Superior temporal gyrus (tissue), 1 donor: ENCODE results near the gene CHML.

Experiments used
- DNase-seq: peaks from one replicate; pipeline ENCODE4 v3.0.0-alpha.2; 2016; ENCODE audit errors: extremely low spot score

The CHML gene

DNA sequence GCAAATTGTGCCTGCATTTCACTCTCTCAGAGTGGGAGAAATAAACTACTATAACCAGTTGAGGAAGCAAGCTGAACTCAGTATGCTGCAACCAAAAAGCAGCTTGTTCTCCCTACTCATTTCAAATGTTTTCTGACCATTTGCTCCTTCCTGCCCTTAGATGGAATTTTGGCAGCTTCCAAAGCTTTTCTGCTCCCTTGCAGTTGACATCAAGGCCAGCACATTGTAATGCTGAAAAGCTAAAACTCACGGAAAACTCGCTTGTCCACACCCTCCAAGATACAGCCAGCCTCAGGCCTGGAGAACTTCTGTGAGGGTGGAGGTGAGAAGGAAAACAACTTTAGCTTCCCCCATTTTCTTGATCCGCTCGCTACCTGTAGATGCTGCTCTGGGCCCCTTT, 5.0 kb upstream of the CHML start:
- DNase-seq: no peak

DNA sequence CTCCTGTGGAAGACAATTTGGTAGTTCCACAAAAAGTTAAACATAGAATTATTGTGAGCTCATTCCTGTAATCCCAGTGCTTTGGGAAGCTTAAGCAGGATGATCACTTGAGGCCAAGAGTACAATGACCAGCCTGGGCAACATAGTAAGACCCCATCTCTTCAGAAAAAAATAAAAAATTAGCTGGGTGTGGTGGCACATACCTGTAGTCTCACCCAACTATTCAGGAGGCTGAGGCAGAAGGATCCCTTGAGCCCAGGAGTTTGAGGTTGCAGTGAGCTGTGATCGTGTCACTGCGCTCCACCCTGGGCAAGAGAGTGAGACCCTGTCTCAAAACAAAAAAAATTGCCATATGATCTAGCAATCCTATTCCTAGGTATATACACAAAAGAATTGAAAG, 4.1 kb upstream of the CHML start:
- DNase-seq: no peak

DNA sequence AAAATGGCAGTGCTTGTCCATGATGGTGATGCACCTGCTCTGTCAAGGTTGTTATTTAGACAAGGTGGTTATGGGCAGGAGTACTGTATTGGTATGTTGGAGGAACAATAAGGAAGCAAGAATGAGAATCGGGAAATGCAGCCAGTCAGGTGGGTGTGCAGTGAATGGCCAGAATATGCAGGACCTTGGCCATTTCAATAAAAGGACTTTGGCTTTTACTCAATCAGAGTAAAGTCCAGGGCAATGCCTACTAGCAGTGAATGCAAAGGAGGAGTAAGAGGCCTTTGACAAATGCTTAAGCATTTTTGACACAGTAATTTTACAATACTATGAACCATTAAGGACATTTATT, 2.4 kb upstream of the CHML start:
- no peak for DNase-seq

DNA sequence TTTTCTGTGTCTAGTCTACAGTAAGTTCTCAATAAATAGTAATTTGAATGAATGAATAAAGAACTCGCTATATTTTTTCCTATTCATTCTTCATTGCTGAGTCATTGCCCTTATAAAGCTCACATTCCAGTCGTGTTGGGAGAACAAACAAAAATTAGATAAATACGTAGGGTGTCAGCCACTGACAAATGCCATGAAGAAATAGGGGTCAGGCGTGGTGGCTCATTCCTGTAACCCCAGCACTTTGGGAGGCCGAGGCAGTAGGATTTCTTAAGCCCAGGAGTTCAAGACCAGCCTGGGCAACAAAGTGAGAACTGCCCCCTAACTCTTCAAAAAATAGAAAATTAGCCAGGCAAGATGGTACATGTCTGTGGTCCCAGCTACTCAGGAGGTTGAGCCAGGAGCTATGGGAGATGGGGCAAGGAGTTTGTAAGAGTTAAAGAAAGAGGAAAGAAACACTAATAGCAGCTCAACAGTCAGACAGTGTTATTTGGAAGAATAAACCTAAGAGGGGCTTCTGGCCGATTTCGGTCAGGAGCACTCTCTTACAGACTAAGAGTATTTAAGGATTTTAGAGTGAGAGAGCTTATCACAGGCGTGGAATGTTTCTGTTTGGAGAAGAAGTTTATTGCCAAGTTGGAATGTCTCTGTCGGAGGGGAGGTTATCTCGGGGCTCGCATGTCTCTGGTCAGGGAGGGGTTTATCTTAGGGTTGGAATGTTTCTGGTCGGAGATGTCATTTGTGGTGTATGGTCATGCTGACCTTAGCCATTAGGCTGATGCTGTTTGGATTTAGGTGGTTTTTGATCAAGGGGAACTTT, 1.8 kb upstream of the CHML start:
- DNase-seq: no peak

DNA sequence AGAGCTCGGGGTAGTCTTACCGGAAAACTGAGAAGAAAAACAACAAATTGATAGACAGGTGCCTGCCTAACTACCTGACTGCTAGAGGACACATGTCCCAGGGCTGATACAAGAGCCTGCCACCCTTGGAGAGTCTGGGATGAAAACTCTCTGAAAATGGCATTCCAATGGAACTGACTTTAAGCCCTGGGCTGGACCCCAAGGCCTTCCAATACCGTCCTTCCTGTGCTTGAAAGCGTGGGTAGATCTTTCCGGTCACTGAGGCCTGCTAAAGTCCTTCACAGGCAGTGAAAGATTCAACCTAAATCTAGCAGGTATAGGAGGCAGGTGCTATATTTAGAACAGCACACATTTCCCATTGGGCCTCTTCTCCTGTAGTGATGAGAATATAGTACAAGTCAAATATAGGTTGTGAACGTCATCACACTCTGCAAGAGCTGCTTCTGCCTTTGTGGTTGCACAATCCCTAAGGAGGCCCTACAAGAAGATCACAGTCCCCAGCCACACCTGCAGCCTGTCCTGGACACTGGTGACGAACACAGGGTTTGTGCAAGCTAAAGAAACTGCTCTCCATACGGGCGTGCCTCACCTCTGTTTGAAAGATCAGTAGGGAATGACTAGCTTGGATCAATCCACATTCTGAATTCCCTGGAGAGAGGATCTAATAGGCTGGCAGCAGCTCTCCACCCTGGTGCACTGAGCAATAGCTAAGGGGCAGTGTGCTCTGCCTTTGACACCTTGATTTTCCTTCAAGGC, 876 bp upstream of the CHML start:
- peak; percentile 59 for DNase-seq

DNA sequence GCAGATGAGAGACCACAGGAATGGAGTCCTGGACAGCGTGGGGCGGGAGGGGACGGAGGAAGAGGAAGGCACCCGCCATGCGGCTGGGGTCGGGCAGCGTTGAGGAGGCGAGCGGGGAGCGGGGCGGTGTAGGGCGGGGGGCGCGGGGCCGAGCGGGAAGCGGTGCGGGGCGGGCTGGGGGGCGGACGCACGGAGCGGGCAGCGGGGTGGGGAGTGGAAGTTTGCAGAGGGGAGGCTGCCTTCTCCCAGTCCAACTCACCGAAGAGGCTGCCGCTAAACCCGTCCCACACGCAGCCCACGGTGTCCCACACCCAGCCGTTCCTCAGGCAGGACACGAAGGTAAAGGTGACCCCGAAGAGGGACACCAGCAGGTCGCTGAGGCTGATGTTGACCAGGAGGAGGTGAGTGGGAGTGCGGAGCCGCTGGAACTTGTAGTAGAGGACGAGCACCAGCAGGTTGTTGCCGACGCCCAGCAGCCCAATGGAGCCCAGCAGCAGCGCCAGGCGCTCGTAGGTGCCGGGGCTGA, 483 bp downstream of the CHML start:
- no peak for DNase-seq

DNA sequence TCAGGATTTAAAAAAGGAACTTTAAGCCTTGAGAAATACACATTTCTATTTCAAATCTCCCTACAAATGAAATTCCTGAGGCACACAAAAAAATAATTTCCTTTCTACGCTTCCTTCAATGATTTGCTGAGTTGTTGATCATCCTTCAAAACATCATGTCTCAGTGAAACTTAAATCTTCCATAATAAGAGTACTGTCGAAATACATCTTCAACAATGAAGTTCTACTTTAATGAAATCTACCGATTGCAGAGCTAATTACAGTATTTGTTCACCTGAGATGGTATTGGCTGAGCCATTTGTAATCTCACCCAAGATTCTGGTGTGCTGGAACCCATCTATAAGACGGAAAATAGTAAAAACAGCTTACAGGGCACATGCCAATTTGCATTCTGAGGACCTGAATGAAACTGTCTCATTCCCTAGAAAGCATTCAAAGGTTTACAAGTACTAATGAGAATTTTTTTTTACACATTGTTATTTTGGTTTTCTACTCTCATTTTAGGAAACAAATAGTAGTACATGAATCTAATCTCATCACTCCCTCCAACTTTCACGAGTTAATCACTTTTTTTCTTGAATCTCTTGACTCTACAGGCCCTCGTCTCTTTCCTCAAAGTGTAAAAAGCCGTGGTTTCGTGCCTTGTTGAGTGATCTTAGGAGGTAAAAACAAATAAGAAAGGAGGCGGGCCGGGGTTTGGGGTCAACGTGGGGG, 1.1 kb downstream of the CHML start:
- peak; percentile 53 for DNase-seq

DNA sequence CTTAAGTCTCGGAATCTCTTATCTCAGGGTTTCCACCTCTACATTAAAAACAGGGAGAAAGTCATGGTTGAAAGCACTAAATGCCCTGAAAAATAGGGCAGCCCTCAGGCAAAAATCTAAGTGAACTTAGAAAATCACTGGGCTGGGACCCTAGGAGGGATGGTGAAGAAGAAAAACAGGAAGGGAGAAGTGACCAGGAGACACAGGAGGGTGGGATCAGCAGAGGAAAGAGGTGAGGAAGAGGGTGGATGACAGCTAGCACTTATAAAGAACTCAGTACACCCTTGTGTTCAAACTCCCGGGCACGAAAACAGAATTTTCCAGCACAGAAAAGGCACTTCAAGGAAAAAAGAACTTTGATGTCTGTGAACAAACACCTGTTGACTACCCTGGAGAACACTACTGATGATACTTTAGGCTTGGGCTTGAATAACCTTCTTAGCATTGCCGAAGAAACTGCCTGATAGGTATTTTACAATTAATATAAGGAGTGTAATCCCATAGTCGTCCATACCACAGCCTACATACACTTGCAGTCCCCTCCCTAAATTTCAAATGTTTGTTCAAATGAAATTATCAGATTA, 2.0 kb downstream of the CHML start:
- no peak for DNase-seq

DNA sequence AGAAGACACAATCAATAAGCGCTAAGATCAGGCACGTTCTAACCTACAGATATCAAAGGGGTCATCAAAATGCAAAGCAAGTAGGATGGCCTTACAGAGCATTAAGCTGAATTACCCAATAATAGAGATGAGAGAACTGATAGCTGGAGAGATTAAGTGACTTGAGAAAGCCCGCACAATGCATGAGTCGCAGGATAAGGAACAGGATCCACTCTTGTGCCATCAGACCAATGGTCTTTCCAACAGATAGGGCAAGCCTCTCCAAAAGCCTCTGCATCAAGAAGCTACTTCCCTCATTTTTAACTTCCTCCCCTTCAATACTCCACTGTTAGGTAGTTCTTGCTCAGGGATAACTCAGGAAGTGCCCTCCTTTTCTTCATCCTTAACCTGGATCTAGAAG, 2.6 kb downstream of the CHML start:
- no peak for DNase-seq

DNA sequence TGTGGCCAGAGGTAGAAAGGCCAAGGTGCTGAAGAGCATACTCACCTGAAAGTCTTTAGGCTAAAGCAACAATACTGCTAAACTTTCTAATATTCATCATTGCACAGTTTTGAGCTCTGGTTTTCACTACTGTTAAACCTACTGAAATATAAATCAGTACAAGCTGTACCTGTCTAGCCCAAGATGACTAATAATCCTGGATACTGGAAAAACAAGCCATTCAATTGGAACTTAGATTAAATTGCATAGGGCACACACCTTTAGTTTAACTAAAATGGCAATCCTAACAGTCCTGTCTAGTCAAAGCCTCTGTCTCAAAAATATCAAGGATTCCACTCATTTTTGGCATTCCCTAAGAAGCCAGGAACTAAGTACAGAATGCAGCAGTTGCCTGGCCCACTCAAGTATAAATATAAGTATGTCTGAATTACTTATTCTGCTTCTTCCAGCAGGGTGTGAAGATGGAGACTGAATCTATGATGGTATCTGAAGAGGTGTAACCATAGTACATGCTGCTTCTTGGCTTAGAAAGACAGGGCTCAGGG, 3.1 kb downstream of the CHML start:
- peak; percentile 54 for DNase-seq

DNA sequence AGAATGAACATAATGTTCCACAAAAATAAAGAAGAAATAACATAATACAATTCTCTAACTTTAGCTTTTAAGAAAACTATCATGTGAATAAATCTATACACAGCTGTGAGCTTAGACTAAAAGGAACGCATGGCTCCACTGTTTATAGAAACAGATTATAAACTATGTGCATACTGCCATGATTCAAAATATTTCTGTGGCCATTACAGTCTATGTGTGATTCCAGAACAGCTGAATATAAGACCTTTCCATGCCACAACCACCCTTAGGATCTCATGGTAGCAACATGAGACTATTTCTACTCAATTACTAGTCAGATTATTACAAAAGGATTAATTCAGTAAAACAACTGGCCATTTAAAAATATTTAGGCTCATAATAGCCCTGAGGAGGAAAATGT, 3.9 kb downstream of the CHML start:
- no peak for DNase-seq

DNA sequence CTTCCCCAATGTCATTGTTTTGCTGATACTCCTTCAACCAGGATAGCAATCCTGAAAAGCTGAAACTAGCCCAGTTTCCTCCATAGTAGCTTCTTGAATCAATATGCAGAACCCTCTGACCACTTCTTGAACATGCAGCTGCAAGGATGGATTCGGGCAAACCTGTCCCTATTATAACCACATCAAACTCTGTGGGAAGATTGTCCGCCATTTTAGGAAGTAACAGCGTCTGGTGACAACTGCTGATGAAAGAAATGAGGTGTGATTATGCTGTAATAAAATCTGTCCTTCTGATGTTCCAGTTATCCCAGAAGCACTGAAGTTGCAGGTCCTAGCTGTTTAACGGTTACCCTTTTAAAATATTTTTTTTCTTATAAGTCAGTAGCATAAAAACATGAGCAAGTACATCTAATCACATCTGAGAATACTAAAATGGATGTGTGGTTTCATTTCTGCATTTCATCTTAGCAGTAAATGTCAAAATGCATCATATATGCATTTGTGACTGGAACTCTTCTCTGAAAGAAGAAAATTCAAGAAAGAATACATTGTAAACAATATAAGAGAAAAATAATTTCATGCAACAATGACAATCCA, 4.5 kb downstream of the CHML start:
- no peak for DNase-seq

DNA sequence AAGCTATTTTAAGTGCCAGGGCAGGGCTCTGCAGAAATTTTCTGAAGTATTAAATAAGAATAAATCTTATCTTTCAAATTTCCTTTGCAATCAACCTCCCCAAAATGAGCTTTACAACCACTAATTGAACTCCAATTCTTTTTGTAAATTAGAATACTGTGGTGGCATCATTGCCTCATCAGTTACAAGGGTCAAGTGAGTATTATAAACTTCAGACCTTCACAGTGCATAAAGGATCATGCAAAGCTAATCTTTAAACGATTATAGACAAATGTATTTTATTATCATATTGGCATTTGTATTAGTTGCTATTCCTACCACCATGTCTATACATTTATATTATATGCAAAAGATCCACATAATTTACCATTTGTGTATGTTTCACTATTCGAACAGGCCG, 7.2 kb downstream of the CHML start:
- no peak for DNase-seq

DNA sequence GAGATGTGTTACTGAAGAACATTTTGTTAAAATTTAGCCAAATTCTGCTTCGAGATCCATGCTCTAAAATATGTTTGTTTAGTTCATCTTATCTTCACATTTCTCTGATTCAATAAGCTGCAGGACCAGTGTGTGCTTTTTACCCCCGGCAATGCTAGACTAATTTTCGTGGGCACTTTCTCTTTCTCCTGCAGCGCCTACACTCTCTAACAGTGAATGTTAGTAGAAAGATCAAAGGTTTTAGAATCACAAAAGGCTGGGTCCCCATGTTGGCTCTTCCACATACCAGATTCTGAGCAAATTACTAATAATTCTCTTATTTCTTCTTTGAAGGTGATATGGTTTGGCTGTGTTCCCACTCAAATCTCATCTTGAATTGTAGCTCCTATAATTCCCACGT, 8.5 kb downstream of the CHML start:
- no peak for DNase-seq

DNA sequence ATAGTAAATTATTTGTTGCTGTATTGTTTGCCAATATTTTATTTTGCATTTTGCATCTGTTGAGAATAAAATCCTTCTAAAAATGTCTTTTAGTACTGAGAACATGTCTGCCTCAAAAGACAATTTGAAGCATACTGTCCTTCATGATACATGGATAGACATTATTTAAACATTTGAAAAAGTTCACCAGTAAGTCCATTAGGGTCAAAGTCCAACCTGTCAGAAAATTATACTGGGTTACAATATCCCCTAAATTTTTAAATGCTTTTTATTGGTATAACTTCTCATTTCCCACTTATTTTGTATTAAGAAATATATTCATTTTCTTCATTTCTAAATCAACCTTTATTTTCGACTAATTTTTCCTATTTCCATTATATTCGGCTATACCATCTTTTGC, 9.3 kb downstream of the CHML start:
- no peak for DNase-seq

DNA sequence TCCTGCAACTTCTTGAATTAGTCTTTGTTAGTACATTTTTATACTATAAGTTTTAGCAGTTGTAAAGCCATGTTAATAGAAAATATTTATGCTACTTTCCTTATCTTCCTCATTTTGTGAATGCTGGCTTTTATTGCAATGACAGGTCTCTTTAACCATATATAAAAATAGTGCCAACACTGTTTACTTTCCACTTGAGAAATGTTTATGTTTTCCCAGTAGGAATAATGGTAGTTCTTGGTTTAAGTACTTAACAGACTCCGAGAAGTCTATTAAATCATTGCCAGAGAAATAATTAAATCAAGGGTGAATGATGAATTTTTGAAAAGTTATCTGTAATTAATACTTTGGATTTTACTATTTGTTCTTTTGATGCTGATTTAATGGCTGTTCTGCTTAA, 9.7 kb downstream of the CHML start:
- no peak for DNase-seq

DNA sequence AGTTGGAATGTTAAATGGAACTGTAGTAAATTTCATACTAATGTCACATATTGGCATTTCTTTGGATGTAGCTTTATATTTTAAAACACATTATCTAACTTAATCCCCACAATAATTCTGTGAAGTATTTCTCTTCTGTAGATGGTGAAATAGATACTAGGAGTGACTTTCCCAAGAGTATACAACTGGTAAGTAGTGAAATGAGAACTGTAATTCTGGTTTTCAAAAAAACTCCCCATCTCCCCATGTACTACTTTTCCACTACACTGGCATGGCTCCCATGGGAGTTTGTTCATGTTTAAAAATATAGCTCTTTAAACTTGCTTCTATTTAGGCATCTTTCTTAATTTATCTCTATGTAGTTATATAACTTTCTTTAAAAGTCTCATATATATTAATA, 10.2 kb downstream of the CHML start:
- DNase-seq: no peak

DNA sequence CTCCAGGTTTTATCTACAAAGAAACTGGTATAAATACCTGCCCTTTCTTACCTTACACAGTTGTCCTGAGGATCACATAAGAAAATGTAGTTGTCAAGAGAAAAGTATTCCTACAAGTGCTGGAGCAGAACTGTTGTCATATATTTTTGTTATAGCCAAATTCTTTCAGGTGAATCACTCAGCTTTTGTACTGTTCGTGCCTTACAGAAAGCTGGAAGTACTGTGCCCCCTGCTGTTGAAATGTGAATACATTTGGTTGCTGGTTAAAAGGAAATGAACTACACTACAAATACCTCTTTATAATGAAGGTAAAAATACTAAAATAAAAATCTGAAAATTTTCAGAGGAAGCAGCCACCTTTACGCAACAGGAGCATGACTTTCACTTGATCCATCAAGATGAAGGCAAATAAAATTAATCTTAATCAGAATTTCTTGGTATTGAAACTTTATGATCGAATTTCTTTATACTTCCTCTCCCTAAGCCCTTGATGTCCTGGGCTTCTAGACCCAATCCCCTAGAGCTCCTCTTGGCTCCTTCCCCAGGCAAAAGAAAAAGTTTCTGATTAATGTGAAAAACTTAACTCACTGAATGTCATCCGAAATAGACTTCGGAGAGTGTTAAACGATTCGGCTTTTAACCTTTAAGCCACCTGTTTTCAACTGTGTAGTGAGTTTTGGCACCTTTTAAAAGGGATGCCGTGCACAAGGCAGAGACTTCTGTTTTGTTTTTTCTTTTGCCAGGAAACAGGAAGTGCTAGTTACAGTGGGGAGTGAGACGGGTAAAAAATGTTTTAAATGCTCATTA, 12.5 kb downstream of the CHML start:
- peak; percentile 71 for DNase-seq

DNA sequence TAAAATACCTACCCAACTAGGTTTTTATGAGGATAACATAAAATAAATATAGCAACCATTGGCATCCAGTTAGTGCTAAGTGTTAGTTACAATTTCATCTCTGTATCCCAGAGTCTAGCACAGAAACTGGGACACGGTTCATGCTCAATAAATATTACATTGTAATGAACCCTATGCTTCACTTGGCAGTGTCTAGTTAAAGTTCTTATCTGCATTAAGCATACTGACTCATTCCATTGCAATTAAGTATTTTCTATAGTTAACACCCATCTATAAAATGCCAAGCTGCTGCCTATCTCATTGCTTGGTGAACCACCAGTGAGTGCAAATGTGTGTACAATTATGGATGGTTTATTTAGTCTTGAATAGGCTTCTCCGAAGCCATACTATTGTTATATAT, 15.2 kb downstream of the CHML start:
- no peak for DNase-seq

DNA sequence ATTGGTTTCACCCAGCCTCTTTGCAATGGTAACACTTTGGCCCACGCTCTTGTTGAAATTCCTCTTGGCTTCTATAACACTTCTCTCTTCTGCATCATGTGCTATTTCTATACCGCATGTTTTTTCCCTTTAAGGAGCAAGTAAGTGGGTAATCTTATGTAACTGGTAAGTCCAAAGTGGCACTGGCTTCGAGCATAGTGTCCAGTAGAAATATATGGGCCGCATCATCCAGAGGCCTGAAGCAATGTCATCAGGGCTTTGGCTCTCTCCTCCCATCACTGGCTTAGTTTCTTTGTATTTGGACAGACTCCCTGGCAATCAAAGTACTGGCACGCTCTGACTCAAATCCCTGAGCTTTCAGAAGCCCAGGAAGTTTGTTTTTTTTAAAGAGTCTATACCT, 17.5 kb downstream of the CHML start:
- peak; percentile 56 for DNase-seq

DNA sequence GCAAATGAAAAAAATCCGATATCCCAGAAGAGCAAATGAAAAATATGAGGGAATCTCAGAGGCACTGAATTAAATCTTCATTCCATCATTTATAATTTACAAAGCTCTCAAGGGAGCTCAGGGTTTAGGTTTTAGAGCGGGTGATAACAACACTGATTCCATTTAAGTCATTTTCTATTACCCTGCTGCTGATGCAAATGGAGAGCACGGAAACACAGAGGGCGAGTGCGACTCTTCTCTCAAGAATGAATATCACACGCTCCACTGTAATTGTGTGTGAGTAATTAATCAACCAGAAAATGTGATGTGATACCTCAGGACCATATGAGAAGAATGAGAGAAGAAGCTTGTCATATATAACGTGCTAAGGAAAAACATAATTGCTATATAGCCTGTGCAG, 22.7 kb downstream of the CHML start:
- no peak for DNase-seq
